ENCODE data around the gene CYYR1.

GRCh38 chr21:26560612-26561011, 12.5 kb downstream of the CYYR1 start:
- no peak for TF ChIP-seq EZH2phosphoT487 (IDR thresholded peaks at IDR 0.05; ENCODE audit: borderline replicate concordance, low read length)
- TF ChIP-seq CTCF (conservative IDR thresholded peaks at IDR 0.05; ENCODE audit: low read depth, low read length) = no peak
- TF ChIP-seq EZH2 (IDR thresholded peaks at IDR 0.05; ENCODE audit: low read length, unreplicated experiment) = no peak
